Smooth muscle cell of the pulmonary artery (primary cell): ENCODE results near the gene RTN1. TPM values are rescaled to one million over a fixed set of nuclear protein-coding genes. Genes with fewer than 3 reads are reported as not detected.

ENCODE experiments used
- total RNA-seq: library from RNA; depleted of rRNA; stranded (reverse); fragments of >200 nt; gene quantifications from 2 replicates; pipeline ENCODE4 v1.2.3, GENCODE V29; 2014

RTN1 gene, protein sequence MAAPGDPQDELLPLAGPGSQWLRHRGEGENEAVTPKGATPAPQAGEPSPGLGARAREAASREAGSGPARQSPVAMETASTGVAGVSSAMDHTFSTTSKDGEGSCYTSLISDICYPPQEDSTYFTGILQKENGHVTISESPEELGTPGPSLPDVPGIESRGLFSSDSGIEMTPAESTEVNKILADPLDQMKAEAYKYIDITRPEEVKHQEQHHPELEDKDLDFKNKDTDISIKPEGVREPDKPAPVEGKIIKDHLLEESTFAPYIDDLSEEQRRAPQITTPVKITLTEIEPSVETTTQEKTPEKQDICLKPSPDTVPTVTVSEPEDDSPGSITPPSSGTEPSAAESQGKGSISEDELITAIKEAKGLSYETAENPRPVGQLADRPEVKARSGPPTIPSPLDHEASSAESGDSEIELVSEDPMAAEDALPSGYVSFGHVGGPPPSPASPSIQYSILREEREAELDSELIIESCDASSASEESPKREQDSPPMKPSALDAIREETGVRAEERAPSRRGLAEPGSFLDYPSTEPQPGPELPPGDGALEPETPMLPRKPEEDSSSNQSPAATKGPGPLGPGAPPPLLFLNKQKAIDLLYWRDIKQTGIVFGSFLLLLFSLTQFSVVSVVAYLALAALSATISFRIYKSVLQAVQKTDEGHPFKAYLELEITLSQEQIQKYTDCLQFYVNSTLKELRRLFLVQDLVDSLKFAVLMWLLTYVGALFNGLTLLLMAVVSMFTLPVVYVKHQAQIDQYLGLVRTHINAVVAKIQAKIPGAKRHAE
- total RNA-seq = 2.8 and 6.9 TPM in 2 replicates

DNA sequence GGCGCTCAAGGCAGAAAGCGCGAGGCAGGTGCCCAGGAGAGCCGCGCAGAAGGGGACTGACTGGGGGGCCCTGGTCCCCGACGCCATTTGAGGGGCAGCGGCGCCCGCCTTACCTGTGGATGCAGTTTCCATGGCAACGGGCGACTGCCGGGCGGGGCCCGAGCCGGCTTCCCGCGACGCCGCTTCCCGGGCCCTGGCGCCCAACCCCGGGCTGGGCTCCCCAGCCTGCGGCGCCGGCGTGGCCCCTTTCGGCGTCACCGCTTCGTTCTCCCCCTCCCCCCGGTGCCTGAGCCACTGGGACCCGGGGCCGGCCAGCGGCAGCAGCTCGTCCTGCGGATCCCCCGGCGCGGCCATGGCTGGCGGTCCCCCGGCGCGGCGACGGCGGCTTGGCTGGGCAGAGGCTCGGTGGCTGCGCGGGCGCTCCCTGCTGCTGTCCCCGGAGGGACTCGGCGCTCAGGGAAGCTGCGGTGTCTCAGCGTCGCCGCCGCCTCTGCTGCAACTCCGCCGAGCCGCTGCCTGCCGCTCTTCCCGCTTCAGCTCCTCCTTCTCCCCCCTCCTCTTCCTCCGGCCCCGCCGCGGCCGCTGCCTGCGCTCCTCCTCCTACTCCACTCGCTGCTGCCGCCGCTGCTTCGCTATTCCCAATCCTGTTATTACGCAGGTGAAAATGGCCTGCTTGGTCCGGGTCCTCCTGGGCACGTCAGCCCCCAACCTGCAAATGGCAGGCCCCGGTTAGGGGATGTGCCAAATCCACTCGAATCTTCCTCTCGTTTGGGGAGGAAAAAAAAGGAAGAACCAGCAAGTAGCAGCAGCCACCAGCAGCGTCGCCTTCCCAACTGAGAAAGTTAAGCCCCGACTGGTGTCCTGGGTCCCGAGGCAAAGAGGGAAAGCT is at the start of gene RTN1:
RTN1 (minus strand) TSS at position 500 of the 889 bp plus-strand sequence; CDS start at position 354, 146 bp downstream.

DNA sequence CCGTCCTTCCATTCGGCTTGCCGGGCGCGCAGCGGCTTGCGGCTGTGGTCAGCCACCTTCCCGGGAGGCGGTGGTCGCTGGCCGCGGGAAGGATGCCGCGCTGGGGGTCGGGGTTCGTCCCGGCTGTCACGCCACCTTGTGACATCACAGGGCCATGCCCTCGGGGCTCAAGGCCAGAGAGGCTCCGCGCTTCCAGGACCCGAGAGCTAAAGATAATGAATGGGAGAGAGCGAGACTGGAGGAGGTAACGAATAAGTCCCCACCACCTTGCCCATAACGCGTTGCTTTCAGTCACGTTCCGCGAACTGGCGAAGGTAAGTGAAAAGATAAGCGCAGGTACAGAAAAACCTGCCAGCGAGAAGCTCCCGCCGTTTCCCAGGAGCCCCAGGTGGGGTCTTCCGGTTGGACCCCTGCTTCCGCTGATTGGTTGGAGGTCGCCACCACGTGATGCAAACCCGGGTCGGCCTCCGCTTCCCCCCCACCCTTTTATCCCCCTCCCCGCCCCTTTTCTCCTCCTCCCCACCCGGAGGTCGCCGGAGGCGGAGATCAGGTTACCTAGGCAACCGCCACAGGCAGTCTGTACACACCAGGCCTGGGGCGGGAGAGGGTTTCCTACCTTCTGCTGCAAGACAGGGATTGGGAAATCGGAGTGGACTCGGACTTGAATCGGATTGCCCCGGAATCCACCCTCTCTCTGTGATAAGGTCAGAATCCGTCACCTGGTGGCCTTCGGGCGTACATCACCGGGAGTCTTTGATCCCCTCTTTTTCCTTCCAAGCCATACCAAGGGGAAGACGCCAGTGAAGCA is 49.2 kb upstream of the RTN1 start, which contains the start of gene LRRC9:
LRRC9 (plus strand) TSS at position 575 of the 808 bp plus-strand sequence.

DNA sequence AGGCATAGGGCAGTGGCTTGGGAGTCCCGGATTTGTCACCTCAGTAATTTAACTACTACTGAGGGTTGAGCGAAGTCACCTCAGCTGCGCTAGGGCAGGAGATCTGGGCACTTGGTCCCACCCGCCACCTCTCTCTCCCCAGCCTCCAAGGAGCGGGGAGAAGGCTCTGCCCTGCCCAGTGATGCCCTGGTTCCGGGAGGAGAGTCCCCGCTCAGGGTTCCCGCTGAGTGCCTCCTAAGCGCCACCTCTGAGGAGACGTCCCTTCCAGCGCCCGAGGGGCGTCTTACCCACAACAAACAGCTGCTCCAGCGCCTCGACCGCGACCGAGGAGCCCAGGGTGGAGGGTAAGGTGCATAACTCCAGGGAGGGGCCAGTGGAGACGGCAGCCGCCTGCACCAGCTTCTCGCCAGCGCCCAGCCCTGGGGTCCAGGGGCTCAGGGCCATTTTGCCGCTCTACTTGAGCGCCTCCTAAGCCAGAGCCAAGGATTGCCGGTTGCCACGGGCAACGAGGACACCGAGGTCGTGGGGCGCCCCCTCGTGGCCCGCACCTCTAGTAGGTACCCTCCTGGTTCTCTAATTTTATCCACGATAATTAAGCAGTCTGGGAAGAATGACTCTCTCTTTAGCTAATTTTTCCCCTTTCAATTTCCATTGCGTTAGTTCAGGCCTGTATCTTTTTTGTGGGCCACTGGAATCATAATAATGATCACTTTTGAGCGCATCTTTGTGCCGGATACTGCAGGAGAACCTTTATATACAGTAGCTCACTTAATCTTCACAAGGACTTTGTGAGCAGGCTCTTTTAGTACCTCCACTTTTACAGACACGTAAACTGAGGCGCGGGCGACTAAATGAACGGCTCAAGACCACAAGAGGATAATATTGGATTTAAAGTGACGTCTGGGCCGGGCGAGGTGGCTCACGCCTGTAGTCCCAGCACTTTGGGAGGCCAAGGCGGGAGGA is 294.0 kb downstream of the RTN1 start, which contains the start of gene CCDC175:
CCDC175 (minus strand) TSS at position 481 of the 963 bp plus-strand sequence; CDS start at position 444, 37 bp downstream.

Other genes with a start within 250 kb of the RTN1 start
- gene LRRC9, start 49.4 kb upstream of the RTN1 start, total RNA-seq = not detected in 2 replicates
- gene PCNX4, start 221.1 kb upstream of the RTN1 start, total RNA-seq = 77.3 and 88.4 TPM in 2 replicates